Right forelimb (tissue), 1 donor: ENCODE results near the gene GSTT2.
"Not testable (repeated sequence)": the region's sequence is repeated elsewhere in the genome, so short reads cannot be mapped to it uniquely, and the experiment has no call there.

Source experiments
- DNase-seq: peaks from one replicate; pipeline ENCODE4 v3.0.0-alpha.2; 2018

Gene GSTT2

GRCh38 chr22:23974836-23975352 lies 5.0 kb upstream of the GSTT2 start:
- DNase-seq: not testable (repeated sequence)

DNA sequence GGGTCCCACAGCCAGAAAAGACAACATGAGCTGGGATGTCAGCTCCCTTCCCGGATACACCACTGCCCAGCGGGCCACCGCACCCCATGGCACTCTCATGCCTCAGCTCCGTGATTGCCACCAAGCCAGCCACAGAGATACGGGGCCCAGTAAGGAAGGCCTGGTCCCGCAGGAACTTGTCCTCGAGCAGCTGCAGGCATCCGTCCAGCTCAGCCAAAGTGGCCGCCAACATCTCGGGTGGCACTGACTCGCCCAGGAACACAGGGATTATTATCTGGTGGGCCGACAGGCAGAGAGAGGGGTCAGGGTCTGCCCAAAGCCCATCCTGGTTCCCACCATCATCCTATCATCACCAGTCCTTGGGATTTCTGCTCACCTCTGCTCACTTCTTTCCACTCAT lies 2.6 kb upstream of the GSTT2 start:
- not testable (repeated sequence) for DNase-seq

DNA sequence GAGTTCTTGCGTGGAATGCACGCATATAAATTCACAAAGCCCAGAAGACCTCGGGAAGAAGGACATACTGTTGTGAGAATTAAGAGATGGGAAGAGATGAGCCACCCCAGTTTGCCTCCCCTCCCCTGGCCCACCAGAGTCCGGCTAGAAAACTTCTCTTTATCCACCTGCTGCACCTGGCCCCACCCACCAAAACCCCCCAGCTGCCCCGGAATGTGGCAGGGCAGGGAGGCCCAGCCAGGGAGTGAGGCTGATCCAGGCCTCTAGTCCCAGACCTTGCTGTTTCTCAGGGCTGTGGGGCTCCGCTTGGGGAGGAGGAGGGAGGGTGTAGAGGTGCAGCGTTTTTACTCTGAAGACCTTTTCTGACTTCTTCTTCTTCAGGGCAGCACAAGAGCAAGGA lies 633 bp downstream of the GSTT2 start:
- not testable (repeated sequence) for DNase-seq

DNA sequence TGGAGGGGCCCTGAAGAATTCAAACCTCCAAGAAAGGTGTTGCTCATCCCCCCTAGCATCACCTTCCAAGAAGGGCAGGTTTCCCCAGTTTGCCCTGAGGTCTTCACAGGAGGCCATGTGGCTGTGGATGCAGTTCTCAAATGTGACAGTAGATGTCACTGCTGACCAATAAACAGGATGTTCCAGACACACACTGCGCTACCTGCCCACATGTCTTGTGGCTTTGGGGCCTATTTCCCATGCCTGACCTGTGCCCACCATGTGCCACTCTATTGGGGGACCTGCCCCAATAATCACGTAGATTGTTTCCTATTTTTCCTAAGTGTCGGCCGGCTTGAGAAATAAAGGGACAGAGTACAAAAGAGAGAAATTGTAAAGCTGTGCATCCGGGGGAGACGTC lies 4.5 kb downstream of the GSTT2 start:
- no peak for DNase-seq

GRCh38 chr22:23986089-23986488 lies 6.2 kb downstream of the GSTT2 start:
- DNase-seq: not testable (repeated sequence)

- DNase-seq: not testable (repeated sequence)
These were observed 6.7 kb downstream of the GSTT2 start for GRCh38 chr22:23986538-23987178.

DNA sequence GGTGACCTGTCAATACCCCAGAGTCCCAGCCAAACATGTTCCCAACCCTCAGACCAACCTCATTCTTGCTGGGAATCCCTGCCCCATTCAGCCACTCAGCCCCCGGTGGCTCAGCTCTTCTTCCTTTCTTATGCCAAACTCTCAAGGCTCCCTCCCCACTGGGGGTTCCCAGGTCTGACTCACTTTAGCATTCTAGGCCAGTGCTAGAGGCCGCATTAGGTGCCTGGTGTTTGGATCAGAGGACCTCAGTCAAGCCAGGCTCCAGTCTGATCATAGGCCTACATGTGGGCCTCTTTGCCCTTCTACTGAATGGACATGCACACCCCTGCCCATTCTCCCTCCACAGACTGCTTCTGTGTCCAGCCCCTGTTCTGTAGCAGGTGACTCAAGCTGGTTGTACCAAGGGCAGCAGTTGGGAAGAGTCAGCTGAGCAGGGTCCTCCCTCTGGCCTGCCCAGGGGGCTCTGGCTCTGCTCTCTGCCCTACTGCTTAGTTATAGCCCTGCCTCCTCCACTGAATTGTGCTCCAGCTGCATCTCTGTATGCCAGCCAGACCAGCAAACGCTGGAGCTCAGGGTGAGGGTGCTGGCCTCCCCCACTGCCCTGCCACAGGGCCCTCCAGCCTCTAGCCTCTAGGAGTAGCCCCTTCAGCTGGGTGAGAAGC lies 9.8 kb downstream of the GSTT2 start:
- not testable (repeated sequence) for DNase-seq

GRCh38 chr22:23993080-23993479 lies 13.1 kb downstream of the GSTT2 start:
- not testable (repeated sequence) for DNase-seq

DNA sequence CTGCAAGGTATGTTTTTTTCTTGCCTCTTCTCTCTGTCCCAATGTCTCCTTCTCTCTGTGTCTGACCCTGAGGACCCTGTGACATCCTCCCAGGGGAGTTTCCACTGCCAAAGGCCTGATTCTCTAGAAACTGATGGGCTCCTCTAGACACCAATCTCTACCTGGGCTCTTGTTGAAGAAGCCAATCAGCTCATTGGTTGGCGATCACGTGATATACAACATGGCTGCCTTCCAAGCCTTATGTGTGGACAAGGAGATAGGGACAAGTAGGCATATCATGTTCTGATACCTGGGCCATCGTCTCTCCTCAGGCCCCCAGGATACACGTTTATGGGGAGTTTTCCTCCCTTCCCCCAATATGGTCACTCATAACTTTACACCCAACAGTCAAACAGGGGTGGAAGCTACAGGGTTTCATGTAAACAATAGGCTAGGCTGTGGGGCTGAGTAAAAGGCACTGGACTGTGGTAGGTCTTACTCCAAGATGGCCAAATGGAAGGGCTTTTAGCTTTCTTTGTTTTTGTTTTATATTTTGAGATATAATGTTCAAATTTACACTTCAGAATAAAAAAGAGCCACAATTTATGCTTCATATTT lies 13.7 kb downstream of the GSTT2 start:
- not testable (repeated sequence) for DNase-seq

GRCh38 chr22:23997092-23997491 lies 17.2 kb downstream of the GSTT2 start:
- no peak for DNase-seq

- not testable (repeated sequence) for DNase-seq
These were observed 19.8 kb downstream of the GSTT2 start for GRCh38 chr22:23999779-24000178.

DNA sequence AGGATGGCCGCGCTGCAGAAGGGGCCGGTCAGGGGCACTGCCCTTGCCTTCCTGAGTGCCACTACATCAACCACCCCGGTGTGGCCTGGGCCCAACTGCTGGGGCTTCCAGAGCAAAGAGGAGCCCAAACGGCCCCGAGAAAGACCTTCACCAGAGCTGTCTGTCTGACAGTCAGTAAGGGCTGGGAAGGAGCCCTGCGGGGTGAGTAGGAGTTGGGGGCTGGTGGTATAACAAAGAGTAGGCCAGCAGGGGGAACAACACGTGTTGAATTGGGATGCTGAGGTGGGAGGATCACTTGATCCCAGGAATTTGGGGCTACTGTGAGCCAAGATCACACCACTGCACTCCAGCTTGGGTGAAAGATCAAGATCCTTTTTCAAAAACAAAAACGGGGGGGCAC lies 21.4 kb downstream of the GSTT2 start:
- no peak for DNase-seq

- no peak for DNase-seq
These were observed 22.3 kb downstream of the GSTT2 start for GRCh38 chr22:24002272-24002671.

DNA sequence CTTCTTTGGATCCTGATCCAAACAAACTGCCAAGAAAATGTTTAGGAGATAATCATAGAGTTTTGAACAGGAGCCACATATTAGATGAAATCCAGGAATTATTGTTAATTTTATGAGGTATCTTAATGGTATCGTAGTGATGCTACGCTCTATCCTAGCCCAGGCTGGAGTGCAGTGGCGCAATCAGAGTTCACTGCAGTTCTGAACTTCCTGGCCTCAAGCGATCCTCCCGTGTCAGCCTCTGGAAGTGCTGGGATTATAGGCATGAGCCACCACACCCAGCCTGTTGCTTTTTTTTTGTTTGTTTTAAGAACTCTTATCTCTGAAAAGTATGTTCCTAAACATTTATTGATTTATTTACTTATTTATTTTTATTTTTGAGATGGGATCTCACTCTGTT lies 22.9 kb downstream of the GSTT2 start:
- no peak for DNase-seq

GRCh38 chr22:24003887-24004286 lies 24.0 kb downstream of the GSTT2 start:
- DNase-seq: no peak

GRCh38 chr22:24005201-24005600 lies 25.3 kb downstream of the GSTT2 start, which contains the start of gene GSTT4:
TSS of gene GSTT4 (minus strand) at chr22:24005453. CDS start at chr22:24005356, 97 bp downstream.
- DNase-seq: no peak

DNA sequence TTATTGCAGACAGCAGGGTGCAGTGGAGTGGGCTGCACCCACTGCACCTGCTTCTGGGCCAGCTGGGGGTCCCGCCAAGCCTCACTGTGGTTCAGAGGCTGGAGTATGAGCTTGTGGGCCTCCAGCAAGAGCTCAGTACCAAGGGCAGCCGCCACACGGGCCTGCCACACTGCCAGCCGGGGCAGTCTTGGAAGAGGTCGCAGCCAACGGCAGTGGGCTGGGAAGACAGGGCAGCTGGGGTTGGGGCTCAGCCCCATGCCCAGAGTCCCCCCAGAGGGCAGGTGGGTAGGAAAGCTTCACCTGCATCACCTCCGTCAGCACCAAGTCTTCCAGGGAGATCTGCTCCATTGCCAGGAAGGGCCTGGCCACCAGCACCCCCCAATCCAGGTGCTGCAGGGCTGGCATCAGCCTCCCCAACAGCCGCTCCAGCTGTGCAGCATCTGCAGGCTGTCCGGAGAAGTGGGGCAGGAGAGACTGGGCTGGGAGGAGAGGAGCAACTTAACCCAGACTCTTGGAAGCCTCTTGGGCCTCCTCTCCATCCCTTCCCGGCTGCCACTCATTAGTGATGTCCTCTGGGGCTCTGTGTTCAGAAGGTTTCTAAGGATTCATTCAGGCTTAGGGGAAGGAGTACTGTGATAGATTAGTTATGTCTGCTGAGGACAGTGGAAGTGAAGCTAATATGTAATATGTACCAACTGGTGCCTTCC lies 26.4 kb downstream of the GSTT2 start:
- DNase-seq: no peak

GRCh38 chr22:24006914-24007214 lies 26.9 kb downstream of the GSTT2 start:
- DNase-seq: no peak

- no peak for DNase-seq
These were observed 27.5 kb downstream of the GSTT2 start for GRCh38 chr22:24007253-24008021.

- no peak for DNase-seq
These were observed 28.0 kb downstream of the GSTT2 start for GRCh38 chr22:24008022-24008283.

DNA sequence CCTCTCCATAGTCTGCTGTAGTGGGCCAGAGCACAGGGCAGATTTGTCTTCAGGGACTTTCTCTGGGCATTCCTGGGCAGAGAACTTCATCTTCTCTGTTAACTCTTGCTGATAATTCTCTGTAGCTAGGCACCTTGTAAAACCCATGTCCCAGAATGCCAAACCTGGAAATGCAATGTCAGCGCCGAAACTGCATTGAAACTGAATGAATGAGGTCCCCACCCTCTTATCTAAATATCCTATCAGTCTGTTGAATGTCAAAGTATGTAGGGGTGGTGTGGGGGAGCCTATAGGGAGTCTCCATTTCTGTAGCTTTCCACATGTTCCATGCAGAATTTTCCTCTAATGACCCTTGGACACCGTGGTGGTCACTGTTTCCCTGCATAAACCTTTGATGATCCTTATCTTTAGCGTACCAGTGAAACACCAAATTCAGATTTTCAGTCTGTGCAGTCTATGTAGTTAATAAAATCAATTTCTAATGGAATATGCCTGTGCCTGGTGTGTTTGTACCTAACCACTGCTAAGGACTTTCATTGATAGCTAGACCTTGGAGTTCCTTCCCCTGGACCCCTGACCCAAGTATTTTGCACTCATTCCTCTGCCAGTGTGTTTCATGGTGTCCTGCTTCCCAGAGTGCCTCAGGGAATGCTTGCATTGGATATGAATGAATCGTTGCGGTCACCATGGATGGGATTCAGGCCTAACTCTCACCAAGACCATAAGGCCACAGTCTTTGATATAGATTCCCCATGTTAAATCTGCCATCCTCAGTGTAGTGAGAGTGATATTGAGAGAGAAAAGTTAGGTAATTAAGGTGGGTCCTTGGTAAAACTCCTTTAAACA lies 28.7 kb downstream of the GSTT2 start:
- DNase-seq: no peak
